Central memory CD8-positive, alpha-beta T cell (primary cell): ENCODE results near the gene SERINC2.

ENCODE experiments used
- ATAC-seq: fragments of 150-1000 bp; cut with Tn5 transposase; replicated peaks from 2 replicates; pipeline ENCODE4 v1.10.0; 2022; ENCODE audit warnings: mild to moderate bottlenecking, moderate FRiP score, moderate number of reproducible peaks; ENCODE audit not compliant: poor library complexity, severe bottlenecking; ENCODE audit errors: extremely low read depth
- DNase-seq, 2 donors: peaks; one replicate each; pipeline ENCODE4 v3.0.0; 2021; ENCODE audit warnings: low spot score in 2 of 2
- H3K27ac Mint-ChIP-seq: one replicate; pipeline ENCODE4 v1.8.0; 2022; ENCODE audit warnings: low read depth, mild to moderate bottlenecking, moderate library complexity, mixed read lengths
- H3K27me3 Mint-ChIP-seq: one replicate; pipeline ENCODE4 v1.8.0; 2022; ENCODE audit warnings: mixed read lengths
- H3K36me3 Mint-ChIP-seq: one replicate; pipeline ENCODE4 v1.8.0; 2022; ENCODE audit warnings: mild to moderate bottlenecking, moderate library complexity, mixed read lengths; ENCODE audit not compliant: insufficient read depth
- H3K4me1 Mint-ChIP-seq: one replicate; pipeline ENCODE4 v1.8.0; 2022; ENCODE audit warnings: mixed read lengths
- H3K4me3 Mint-ChIP-seq: one replicate; pipeline ENCODE4 v1.8.0; 2022; ENCODE audit warnings: mild to moderate bottlenecking, moderate library complexity, mixed read lengths
- H3K9me3 Mint-ChIP-seq: one replicate; pipeline ENCODE4 v1.8.0; 2022; ENCODE audit warnings: mixed read lengths

The SERINC2 gene

DNA sequence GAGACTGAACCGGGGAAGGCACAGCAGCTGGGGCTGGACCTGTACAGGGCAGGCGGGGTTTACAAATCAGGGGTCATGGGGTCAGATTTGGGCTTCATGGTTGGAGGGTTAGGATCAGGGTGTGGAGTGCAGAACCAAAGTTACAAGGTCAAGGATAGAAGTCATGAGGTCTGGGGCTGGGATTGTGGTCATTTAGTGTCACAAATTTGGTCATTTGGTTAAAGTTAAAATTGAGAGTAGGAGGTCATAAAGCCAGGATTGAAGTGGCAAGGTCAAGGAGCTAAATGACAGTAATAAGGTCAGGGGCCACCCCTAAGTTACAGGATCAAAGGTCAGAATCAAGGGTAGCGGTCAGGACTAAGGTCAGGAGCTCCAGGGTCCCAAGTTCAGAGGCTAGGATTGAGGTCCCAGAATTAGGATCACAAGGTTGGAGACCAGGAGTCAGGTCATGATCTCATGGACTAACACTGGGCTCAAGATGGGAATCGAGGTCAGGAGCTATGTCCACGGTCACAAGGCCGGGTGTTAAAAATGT lies 20.4 kb downstream of the SERINC2 start:
- H3K9me3 Mint-ChIP-seq, result no peaks in the 10 kb centered on the region
- no peak for ATAC-seq
- no peaks in the 10 kb centered on the region for H3K4me1 Mint-ChIP-seq
- H3K36me3 Mint-ChIP-seq, result peaks cover 4% of the 10 kb centered on the region
- no peak for DNase-seq
- H3K4me3 Mint-ChIP-seq, result no peak overlapping the region
- no peaks in the 10 kb centered on the region for H3K27me3 Mint-ChIP-seq
- no peak overlapping the region for H3K27ac Mint-ChIP-seq

DNA sequence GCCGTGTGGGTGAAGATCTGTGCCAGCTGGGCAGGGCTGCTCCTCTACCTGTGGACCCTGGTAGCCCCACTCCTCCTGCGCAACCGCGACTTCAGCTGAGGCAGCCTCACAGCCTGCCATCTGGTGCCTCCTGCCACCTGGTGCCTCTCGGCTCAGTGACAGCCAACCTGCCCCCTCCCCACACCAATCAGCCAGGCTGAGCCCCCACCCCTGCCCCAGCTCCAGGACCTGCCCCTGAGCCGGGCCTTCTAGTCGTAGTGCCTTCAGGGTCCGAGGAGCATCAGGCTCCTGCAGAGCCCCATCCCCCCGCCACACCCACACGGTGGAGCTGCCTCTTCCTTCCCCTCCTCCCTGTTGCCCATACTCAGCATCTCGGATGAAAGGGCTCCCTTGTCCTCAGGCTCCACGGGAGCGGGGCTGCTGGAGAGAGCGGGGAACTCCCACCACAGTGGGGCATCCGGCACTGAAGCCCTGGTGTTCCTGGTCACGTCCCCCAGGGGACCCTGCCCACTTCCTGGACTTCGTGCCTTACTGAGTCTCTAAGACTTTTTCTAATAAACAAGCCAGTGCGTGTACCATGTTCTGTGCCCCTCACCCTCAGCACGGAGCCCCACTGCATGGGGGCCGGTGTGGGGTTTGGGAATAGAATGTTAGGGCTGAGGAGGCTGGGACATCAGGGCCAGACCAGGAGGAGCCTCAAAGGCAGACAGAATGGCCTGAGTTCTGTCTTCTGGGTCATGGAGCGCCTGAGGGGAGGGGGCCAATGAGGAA lies 21.3 kb downstream of the SERINC2 start:
- no peak overlapping the region for H3K4me3 Mint-ChIP-seq
- H3K36me3 Mint-ChIP-seq, result peaks cover 4% of the 10 kb centered on the region
- DNase-seq (no peak), ATAC-seq (no peak)
- no peaks in the 10 kb centered on the region for H3K4me1 Mint-ChIP-seq
- no peak overlapping the region for H3K27ac Mint-ChIP-seq
- no peaks in the 10 kb centered on the region for H3K9me3 Mint-ChIP-seq
- no peaks in the 10 kb centered on the region for H3K27me3 Mint-ChIP-seq

DNA sequence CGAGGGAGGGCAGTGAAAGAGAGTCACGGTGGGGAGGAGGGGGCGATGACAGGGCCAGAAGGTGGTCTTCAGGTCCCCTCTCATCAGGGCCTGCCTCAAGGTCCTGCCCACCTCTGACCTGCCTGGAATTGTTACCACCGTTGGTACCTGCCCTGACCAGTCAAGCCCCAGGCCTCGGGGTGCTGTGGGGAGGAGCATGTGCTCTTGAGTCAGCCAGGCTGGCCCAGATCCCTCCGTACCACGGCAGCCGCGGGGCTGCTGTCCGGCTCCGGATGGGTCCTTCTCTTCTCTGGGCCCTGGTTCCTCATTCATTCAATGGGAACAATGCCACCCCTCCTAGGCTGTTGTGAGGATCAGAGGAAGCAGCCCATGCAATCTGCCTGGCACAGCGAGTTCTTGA lies 22.0 kb downstream of the SERINC2 start:
- H3K27me3 Mint-ChIP-seq, result no peaks in the 10 kb centered on the region
- H3K36me3 Mint-ChIP-seq, result peaks cover 4% of the 10 kb centered on the region
- DNase-seq (no peak), ATAC-seq (no peak)
- H3K4me1 Mint-ChIP-seq, result no peaks in the 10 kb centered on the region
- H3K4me3 Mint-ChIP-seq, result no peak overlapping the region
- H3K9me3 Mint-ChIP-seq, result no peaks in the 10 kb centered on the region
- H3K27ac Mint-ChIP-seq, result no peak overlapping the region

DNA sequence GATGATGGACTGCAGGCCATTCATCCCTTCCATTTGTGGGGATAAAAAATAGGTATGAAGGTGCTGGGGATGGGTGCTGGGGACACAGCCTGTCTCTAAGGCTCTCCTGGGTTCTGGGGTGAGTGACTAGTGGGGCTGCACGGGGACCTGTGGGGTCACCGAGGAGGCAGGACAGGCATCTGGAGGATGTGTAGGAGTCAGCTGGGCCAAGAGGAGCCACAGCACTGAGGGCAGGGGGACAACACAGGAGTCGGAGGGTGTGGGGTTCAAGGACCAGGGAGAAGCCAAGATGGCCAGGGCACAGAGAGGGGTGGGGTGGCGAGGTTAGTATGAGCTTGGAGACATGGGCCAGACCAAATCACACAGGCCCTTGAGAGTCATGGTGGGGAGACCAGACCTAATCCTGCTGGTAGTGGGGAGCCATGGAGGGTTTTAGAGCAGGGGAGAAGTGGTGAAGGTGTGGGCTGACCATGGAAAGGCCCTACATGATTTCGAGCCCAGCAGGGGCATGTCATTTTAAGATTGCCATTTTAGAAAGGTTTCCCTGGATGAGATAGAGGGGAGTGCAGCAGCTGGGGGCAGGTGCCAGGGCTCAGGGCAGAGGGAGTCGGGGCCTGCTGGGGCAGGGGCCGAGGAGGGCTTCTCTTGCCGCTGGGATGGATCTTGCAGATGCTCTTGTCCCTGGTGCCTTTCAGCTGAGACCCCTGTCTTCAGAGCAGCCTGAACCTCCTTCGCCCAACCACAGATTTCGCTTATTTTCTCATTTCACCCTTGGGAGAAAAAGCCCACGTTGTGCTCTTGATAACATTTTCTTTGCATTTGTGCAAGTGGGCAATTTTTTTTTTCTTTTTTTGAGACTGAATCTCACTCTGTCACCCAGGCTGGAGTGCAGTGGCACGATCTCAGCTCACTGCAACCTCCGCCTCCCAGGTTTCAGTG lies 22.7 kb downstream of the SERINC2 start:
- Mint-ChIP-seq H3K4me3 (no peak overlapping the region), H3K27ac (no peak overlapping the region), H3K27me3 (no peaks in the 10 kb centered on the region), H3K36me3 (peaks cover 5% of the 10 kb centered on the region), H3K9me3 (no peaks in the 10 kb centered on the region), H3K4me1 (no peaks in the 10 kb centered on the region)
- no peak for ATAC-seq
- no peak for DNase-seq

DNA sequence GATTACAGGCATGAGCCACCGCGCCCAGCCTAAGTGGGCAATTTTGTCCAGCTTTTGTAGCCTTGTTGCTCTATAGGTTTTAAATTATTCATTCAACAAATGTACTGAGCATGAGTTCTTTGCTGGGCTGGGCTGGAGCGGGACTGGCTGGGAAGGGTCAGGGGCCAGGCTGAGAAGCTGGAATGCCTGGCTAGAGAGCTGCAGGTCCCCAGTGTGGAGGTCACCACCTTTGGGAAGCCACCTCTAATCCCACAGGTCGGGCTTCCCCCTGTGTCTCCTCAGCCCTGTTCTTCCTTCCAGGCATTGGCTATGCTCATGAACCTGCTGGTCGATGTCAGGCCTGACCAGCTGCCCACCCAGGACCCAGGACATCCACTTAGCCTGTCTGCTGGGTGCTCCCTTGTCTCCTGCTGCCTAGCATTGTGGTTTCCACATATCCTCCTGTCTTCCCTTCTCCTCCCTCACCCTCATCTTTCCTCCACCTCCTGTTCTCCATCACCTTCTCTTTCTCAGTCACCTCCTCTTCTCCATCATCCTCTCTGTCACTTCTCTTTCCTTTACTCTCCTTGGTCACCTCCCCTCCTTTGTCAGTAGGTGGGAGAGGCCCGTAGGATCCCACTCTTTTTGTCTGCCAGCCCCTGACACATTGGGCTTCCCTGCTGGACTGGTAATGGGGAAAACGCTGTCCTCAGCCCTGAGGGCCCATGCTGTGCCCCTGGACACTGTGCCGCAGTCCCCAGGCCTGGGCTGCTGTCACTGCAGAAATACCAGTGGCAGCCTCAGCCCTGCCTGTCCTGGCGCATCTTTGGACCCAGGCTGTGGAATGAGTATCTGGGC lies 23.8 kb downstream of the SERINC2 start:
- Mint-ChIP-seq H3K9me3 (no peaks in the 10 kb centered on the region), H3K36me3 (peaks cover 6% of the 10 kb centered on the region), H3K4me1 (no peaks in the 10 kb centered on the region), H3K4me3 (no peak overlapping the region), H3K27me3 (peaks cover 7% of the 10 kb centered on the region), H3K27ac (peak overlapping the region; percentile 20)
- DNase-seq (no peak), ATAC-seq (no peak)

DNA sequence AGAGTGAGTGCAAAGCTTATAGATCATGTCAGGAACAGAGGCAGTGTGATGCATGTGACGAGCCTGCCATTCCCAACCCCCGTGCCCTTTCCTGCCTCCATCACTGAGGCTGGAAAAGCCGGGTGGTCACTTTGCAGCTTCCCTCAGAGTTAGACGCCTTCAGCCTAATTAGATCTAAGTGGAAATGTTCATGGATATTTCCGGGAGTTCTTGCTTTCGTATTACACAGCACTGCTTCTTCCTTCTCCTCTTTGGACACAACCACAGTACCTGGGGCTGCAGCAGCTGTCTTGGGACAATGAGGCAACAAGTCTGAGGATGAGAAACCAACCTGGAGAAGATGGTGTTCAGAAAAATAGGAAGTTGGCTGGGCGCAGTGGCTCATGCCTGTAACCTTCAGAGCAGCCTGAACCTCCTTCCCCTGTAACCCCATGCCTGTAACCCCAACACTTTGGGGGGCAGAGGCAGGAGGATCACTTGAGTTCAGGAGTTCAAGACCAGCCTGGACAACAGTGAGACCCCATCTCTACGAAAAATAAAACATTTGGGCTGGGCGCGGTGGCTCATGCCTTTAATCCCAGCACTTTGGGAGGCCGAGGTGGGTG lies 24.5 kb downstream of the SERINC2 start:
- H3K27ac Mint-ChIP-seq, result peak overlapping the region; percentile 20
- no peak overlapping the region for H3K4me3 Mint-ChIP-seq
- H3K27me3 Mint-ChIP-seq, result peaks cover 10% of the 10 kb centered on the region
- ATAC-seq, result no peak
- H3K4me1 Mint-ChIP-seq, result no peaks in the 10 kb centered on the region
- no peaks in the 10 kb centered on the region for H3K9me3 Mint-ChIP-seq
- no peak for DNase-seq
- H3K36me3 Mint-ChIP-seq, result peaks cover 4% of the 10 kb centered on the region

DNA sequence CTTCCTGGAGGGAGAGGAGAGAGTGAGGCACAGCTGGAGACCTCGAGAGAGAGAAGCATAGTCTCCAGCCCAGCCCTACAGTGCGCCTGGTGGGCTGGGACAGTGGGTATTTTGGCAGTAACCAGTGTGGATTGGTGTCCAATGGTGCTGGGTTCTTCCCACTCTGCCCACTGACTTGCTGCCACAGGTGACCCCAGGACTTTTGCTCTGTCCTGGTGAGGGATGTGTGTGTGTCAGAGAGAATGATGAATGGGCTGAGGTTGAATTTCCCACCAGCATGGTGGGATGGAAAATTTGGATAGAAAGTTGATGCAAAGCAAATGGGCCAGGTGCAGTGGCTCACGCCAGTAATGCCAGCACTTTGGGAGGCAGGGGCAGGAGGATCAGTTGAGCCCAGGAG lies 26.3 kb downstream of the SERINC2 start:
- Mint-ChIP-seq H3K27me3 (peaks cover 10% of the 10 kb centered on the region), H3K9me3 (no peaks in the 10 kb centered on the region), H3K36me3 (peaks cover 4% of the 10 kb centered on the region), H3K27ac (no peak overlapping the region), H3K4me1 (no peaks in the 10 kb centered on the region), H3K4me3 (no peak overlapping the region)
- ATAC-seq, result no peak
- DNase-seq, result no peak

DNA sequence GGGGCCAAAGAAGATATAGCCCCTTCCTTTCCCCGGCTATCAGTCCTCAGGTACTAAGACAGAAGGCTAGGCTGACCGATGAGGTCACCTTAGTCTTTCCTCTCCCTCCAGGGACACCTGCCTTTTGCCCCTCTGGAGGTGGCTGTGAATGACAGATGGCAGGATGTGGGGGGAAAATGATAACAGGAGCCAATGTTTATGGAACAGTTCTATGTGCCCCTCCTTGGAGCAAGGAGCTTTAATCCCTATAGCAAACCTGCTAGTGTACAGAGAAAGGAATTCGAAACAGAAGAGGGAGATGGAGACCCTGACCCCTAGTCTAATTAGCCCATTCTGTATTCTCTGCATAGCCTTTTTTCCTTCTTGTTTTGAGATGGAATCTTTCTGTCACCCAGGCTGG lies 28.1 kb downstream of the SERINC2 start:
- Mint-ChIP-seq H3K36me3 (peaks cover 6% of the 10 kb centered on the region), H3K27me3 (peaks cover 10% of the 10 kb centered on the region), H3K9me3 (no peaks in the 10 kb centered on the region), H3K4me3 (no peak overlapping the region), H3K4me1 (no peaks in the 10 kb centered on the region), H3K27ac (no peak overlapping the region)
- ATAC-seq (no peak), DNase-seq (no peak)

DNA sequence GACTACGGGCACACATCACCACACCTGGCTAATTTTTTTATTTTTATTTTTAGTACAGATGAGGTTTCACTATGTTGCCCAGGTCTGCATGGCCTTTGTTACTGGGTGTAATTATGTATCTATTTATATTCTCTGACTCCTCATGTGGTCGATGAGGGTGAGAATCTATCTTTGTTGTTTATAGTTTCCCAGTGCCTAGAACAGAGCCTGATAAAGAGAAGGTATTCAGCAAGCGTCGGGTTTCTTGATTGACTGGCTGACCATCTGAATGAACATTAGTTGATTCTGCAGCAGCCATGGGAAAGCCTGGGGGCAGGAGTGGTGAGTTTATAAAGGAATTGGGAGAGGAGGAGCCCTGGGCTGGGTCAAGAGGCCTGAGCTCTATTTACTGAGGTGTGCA lies 28.5 kb downstream of the SERINC2 start:
- Mint-ChIP-seq H3K27ac (no peak overlapping the region), H3K9me3 (no peaks in the 10 kb centered on the region), H3K27me3 (peaks cover 10% of the 10 kb centered on the region), H3K4me3 (no peak overlapping the region), H3K4me1 (no peaks in the 10 kb centered on the region), H3K36me3 (peaks cover 6% of the 10 kb centered on the region)
- ATAC-seq, result no peak
- no peak for DNase-seq

DNA sequence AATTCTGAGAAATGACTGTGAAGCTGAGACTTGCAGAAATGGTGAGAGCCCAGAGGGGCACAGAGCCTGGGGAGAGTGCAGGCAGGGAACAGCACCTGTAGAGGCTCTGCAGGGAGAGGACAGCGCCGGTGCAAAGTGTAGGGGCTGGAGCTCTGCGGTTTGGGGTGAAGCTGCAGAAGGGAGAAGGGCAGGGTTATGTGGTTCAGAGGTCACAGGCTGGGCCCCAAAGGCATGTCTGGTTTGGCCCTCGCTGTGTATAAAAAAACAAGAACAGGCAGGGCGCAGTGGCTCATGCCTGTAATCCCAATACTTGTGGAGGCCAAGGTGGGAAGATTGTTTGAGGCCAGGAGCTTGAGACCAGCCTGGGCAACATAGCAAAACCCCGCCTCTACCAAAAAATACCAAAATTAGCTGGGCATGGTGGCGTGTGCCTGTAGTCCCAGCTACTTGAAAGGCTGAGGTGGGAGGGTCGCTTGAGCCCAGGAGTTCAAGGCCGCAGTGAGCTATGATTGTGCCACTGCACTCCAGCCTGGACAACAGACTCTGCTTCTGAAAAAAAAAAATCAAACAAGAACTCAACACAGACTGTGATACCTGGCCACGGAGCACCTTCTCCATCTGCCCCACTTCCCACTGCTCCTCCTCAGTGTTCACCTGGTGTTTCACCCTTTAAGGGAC lies 29.1 kb downstream of the SERINC2 start:
- H3K36me3 Mint-ChIP-seq, result peaks cover 6% of the 10 kb centered on the region
- ATAC-seq, result no peak

DNA sequence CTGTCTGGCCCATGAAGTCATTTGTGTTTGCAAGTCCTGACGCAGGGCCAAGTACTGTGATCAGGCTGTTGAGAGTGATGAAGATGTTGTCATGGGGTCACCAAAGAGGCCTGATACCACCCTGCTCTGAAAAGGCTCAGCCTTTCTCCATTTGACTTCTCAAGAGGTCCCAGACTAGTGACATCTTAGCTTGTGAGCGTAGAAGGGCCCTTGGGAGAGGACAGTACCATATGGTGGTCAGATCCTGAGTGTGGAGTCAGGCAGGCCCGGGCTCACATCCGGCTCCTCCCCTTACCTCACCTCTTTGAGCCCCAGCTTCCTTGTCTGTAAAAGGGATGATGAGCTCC lies 29.6 kb downstream of the SERINC2 start:
- H3K9me3 Mint-ChIP-seq, result no peaks in the 10 kb centered on the region
- no peak for ATAC-seq
- H3K4me3 Mint-ChIP-seq, result no peak overlapping the region
- no peaks in the 10 kb centered on the region for H3K4me1 Mint-ChIP-seq
- no peak for DNase-seq
- H3K36me3 Mint-ChIP-seq, result peaks cover 3% of the 10 kb centered on the region
- peaks cover 10% of the 10 kb centered on the region for H3K27me3 Mint-ChIP-seq
- H3K27ac Mint-ChIP-seq, result no peak overlapping the region

More for the DNA sequence above, 29.1 kb downstream of the SERINC2 start:
- Mint-ChIP-seq H3K4me1 (no peaks in the 10 kb centered on the region), H3K4me3 (no peak overlapping the region), H3K27ac (no peak overlapping the region), H3K27me3 (peaks cover 10% of the 10 kb centered on the region), H3K9me3 (no peaks in the 10 kb centered on the region)
- no peak for DNase-seq
